Esophagus squamous epithelium (tissue), 4 donors: ENCODE results near the gene RBFOX2.

Source experiments
- CTCF ChIP-seq, 6 experiments: fragments of 450-650 bp in 4 of 6; fragments of 200-600 bp in 2 of 6; sonication (generic) in 2 of 6; IDR thresholded peaks; one replicate each; pipeline ENCODE4 v1.5.1; 2016 to 2019; ENCODE audit warnings: antibody characterized with exemption in 6 of 6, mild to moderate bottlenecking in 4 of 6, moderate library complexity in 4 of 6
- POLR2A ChIP-seq, 4 donors: fragments of 450-650 bp; IDR thresholded peaks; one replicate each; pipeline ENCODE4 v1.6.1; 2017; ENCODE audit warnings: antibody characterized with exemption in 4 of 4, mild to moderate bottlenecking in 4 of 4, moderate library complexity in 3 of 4

- no peak for TF ChIP-seq CTCF (IDR thresholded peaks at IDR 0.05)
- no peak for TF ChIP-seq POLR2A (IDR thresholded peaks at IDR 0.05)
These were observed 18.5 kb downstream of the RBFOX2 start for GRCh38 chr22:36010090-36010489.
